Fibroblast of pulmonary artery (primary cell): ENCODE results near the gene TRNAU1AP.

Experiments
- DNase-seq: peaks from one replicate; pipeline ENCODE4 v3.0.0-alpha.2; 2010; ENCODE audit warnings: low read depth
- H3K4me3 ChIP-seq: replicated peaks from 2 replicates; pipeline ENCODE4 v1.5.1; 2011; ENCODE audit warnings: low read depth, mild to moderate bottlenecking, control low read depth, low read length, moderate library complexity
- TF ChIP-seq, protein P1 (sequence below): IDR thresholded peaks from 2 replicates; pipeline ENCODE4 v1.5.1; 2011; ENCODE audit warnings: mild to moderate bottlenecking, control low read depth, low read length, inconsistent platforms; ENCODE audit errors: missing control alignments

The TRNAU1AP gene

DNA sequence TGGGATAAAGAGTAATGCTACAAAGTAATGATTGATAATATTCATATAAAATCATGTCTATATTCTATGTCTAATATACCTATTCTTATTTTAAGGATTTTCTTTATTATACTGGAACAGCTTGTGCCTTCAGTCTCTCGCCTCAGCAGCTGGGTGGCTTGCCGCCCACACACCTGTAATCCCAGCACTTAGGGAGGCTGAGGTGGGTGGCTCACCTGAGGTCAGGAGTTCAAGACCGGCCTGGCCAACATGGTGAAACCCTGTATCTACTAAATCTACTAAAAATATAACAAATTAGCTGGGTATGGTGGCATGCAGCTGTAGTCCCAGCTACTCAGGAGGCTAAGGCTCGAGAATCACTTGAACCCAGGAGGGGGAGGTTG is 7.6 kb upstream of the TRNAU1AP start:
- DNase-seq = no peak
- no peak overlapping the region for H3K4me3 ChIP-seq
- TF ChIP-seq, protein P1, sequence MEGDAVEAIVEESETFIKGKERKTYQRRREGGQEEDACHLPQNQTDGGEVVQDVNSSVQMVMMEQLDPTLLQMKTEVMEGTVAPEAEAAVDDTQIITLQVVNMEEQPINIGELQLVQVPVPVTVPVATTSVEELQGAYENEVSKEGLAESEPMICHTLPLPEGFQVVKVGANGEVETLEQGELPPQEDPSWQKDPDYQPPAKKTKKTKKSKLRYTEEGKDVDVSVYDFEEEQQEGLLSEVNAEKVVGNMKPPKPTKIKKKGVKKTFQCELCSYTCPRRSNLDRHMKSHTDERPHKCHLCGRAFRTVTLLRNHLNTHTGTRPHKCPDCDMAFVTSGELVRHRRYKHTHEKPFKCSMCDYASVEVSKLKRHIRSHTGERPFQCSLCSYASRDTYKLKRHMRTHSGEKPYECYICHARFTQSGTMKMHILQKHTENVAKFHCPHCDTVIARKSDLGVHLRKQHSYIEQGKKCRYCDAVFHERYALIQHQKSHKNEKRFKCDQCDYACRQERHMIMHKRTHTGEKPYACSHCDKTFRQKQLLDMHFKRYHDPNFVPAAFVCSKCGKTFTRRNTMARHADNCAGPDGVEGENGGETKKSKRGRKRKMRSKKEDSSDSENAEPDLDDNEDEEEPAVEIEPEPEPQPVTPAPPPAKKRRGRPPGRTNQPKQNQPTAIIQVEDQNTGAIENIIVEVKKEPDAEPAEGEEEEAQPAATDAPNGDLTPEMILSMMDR = no peak

DNA sequence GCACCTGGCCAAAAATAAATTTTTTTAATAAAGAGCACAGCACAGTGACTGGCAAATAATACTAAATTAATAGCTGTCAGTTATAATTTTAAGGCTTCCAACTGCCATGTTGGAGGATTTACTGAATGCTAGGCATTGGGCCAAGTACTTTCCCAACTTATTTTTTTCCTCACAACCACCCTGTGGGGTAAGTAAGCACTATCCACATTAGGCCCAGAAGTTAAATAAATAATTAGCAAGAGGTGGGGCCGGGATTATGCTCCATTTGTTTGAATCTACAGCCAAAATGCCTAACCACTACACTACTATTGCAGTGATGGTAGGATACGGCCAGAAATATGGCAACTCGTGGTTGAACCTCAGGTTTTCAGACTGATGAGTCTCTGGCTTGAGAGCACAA is 4.6 kb upstream of the TRNAU1AP start:
- peak; percentile 13 for DNase-seq
- TF ChIP-seq, protein P1 = no peak

DNA sequence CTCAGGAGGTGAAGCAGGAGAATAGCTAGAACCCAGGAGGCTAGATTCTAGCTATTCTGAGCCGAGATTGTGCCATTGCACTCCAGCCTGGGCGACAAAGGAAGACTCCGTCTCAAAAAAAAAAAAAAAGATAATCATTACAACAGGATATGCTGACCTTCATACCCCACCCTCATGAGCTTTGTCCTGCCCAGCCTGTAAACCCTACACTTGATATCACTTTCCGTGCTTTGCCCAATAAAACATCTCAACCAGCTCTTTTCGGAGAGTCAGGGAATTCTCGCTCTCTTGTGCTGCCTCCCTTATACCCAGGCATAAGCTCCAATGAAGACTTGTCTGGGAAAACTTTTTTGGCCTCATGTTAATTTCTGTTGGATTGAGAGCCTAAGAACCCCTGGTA is 1.5 kb upstream of the TRNAU1AP start:
- DNase-seq = no peak

More for the DNA sequence above, 4.6 kb upstream of the TRNAU1AP start:
- no peak overlapping the region for H3K4me3 ChIP-seq

DNA sequence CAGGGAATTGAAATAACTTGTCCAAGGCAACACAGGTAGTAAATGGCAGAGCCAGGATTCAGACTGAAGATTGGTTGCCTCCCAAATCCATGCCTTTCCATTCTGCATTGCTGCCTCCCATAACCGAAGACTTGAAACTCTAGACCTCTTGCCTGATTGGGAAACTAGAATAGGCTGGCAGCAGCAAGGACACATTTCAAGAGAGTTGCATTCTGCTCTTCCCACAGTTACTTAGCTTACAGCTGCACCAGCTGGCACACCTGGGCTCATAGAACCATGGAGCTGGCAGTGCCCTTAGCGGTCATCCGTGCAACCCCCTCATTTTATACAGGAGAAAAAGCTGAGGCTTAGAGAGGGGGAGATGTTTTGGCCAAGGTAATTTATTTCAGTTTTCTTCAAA is 8.0 kb downstream of the TRNAU1AP start:
- H3K4me3 ChIP-seq = no peak overlapping the region
- no peak for DNase-seq
- TF ChIP-seq, protein P1 = no peak

More for the DNA sequence above, 1.5 kb upstream of the TRNAU1AP start:
- H3K4me3 ChIP-seq = no peak overlapping the region
- TF ChIP-seq, protein P1 = no peak

DNA sequence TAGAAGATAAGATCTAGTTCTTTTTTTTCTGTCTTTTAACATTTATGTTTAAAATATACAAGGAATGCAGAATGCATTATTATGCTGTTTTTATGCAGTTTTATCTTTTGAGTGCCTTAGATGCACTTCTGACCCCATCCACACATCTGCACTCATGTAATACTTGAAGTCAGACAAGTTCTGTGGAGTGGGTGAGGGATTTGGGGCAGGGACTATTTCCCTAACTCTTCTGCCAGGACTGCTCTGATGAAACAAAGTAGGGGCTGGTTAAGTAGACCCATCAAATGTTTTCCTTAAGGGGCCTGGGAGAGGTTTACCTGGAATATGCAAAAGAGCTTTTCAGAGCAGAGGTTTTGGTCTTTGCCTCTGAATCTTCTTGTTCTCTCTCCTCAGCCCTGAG is 11.4 kb downstream of the TRNAU1AP start:
- H3K4me3 ChIP-seq = no peak overlapping the region
- TF ChIP-seq, protein P1 = no peak
- DNase-seq = no peak

DNA sequence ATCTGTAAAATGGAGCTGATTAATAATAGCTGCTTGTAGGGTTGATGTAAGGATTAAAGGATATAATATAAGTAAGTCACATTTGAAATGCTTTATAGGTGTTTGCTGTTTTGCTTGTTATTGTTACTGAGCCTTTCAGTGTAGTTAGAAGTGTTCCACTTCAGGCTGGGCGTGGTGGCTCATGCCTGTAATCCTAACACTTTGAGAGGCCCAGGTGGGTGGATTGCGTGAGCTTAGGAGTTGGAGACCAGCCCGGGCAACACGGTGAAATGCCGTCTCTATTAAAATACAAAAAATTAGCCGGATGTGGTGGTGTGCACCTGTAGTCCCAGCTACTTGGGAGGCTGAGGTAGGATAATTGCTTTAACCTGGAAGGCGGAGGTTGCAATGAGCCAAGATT is 12.2 kb downstream of the TRNAU1AP start:
- no peak for DNase-seq
- TF ChIP-seq, protein P1 = no peak
- no peak overlapping the region for H3K4me3 ChIP-seq

DNA sequence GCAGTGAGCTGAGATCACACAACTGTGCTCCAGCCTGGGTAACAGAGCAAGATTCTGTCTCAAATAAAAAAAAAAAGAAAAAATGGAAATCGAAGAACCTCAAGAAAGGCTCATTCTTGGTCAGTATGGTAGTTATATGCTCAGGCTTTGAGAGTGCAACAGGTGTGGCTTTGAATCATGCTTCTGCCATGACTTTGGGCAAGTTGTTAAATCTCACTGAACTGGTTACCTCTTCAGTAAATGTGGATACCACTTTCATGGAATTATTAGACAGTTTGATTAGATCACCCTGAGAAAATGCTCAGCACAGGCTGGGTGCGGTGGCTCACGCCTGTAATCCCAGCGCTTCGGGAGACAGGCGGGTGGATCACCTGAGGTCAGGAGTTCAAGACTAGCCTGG is 12.8 kb downstream of the TRNAU1AP start:
- TF ChIP-seq, protein P1 = no peak
- H3K4me3 ChIP-seq = no peak overlapping the region
- DNase-seq = no peak
